Activated CD8-positive, alpha-beta memory T cell treated with anti-CD3 and anti-CD28 coated beads for 1 hour (primary cell): Measurements from ENCODE around the gene TNRC18.
"Not testable (repeated sequence)": the region's sequence is repeated elsewhere in the genome, so short reads cannot be mapped to it uniquely, and the experiment has no call there.

Experiments
- DNase-seq, 2 donors: peaks; one replicate each; pipeline ENCODE4 v3.0.0-alpha.2; 2020; ENCODE audit warnings: low read depth in 1 of 2; ENCODE audit errors: extremely low read depth in 1 of 2

The TNRC18 gene

GRCh38 chr7:5275510-5275909 is 148.1 kb downstream of the TNRC18 start:
- DNase-seq: not testable (repeated sequence)

- DNase-seq: not testable (repeated sequence)
Observed at GRCh38 chr7:5274985-5275431, 148.6 kb downstream of the TNRC18 start.

- DNase-seq: no peak
Observed at GRCh38 chr7:5274441-5274840, 149.2 kb downstream of the TNRC18 start.

- not testable (repeated sequence) for DNase-seq
Observed at GRCh38 chr7:5273831-5274405, 149.7 kb downstream of the TNRC18 start.

- no peak for DNase-seq
Observed at GRCh38 chr7:5270788-5271187, 152.8 kb downstream of the TNRC18 start.

GRCh38 chr7:5269992-5270657 is 153.5 kb downstream of the TNRC18 start:
- DNase-seq: not testable (repeated sequence)

- not testable (repeated sequence) for DNase-seq
Observed at GRCh38 chr7:5267829-5268228, 155.8 kb downstream of the TNRC18 start.

- no peak for DNase-seq
Observed at GRCh38 chr7:5266191-5267028, 157.2 kb downstream of the TNRC18 start.

GRCh38 chr7:5265320-5266190 is 158.1 kb downstream of the TNRC18 start:
- DNase-seq: no peak

- not testable (repeated sequence) for DNase-seq
Observed at GRCh38 chr7:5263066-5263465, 160.6 kb downstream of the TNRC18 start.

GRCh38 chr7:5260530-5261068 is 163.0 kb downstream of the TNRC18 start:
- not testable (repeated sequence) for DNase-seq
